GM23248 (cell line): ENCODE measurements around the gene TUBA4A.

Experiments used
- EZH2 ChIP-seq: fragments of 200-600 bp; sonication (generic); IDR thresholded peaks from 2 replicates; pipeline ENCODE4 v1.6.1; 2018; ENCODE audit warnings: antibody characterized with exemption, mild to moderate bottlenecking; ENCODE audit not compliant: insufficient read depth, poor library complexity, severe bottlenecking
- EZH2phosphoT487 ChIP-seq: fragments of 200-600 bp; sonication (generic); IDR thresholded peaks from 2 replicates; pipeline ENCODE4 v1.6.1; 2018; ENCODE audit warnings: antibody characterized with exemption, moderate library complexity, mild to moderate bottlenecking, low read depth; ENCODE audit not compliant: insufficient read depth

- TF ChIP-seq EZH2 (no peak), EZH2phosphoT487 (no peak)
Measured at GRCh38 chr2:219209236-219210195, 44.2 kb downstream of the TUBA4A start.
